CD4-positive, alpha-beta T cell (primary cell): ENCODE data around the gene MOXD1. TPM values are rescaled to one million over a fixed set of nuclear protein-coding genes. Genes with fewer than 3 reads are reported as not detected.

Experiments used
- ATAC-seq: fragments of 200-7000 bp; cut with Tn5 transposase; one replicate; pipeline ENCODE4 v1.10.0; 2022; ENCODE audit warnings: mild to moderate bottlenecking; ENCODE audit not compliant: poor library complexity
- CTCF ChIA-PET: fragments of 350-600 bp; sonication (Branson Sonifier 250); formaldehyde crosslinking; loops from one replicate; lab custom pipeline; 2021; ENCODE audit warnings: antibody characterized with exemption, inconsistent platforms; lab: Charles Lee
- POLR2A ChIA-PET: fragments of 350-600 bp; sonication (Branson Sonifier 250); formaldehyde crosslinking; loops from one replicate; lab custom pipeline; 2021; ENCODE audit warnings: antibody characterized with exemption, inconsistent platforms; lab: Charles Lee
- DNase-seq, 14 experiments: peaks; one replicate each; pipeline ENCODE4 v3.0.0-alpha.2; 2013 to 2020; ENCODE audit warnings: mixed read lengths in 2 of 14
- H3K27ac ChIP-seq, 2 donors: one replicate each; pipeline versions ENCODE4 v1.5.1 to v1.7.0; 2013; ENCODE audit warnings: low read length in 2 of 2, low read depth in 1 of 2, mild to moderate bottlenecking in 1 of 2
- H3K27me3 ChIP-seq, 2 experiments: 1 replicate in 1 of 2; 2 replicates in 1 of 2; pipeline versions ENCODE4 v1.6.1 to v1.7.0; 2013; ENCODE audit warnings: low read length in 2 of 2, control low read depth in 1 of 2, mild to moderate bottlenecking in 1 of 2, moderate library complexity in 1 of 2; ENCODE audit not compliant: insufficient read depth in 2 of 2, control insufficient read depth in 1 of 2
- H3K36me3 ChIP-seq: one replicate; pipeline ENCODE4 v1.6.1; 2013; ENCODE audit warnings: low read length, control low read depth; ENCODE audit not compliant: insufficient read depth
- H3K4me1 ChIP-seq: one replicate; pipeline ENCODE4 v1.6.1; 2013; ENCODE audit warnings: low read length, control low read depth; ENCODE audit not compliant: insufficient read depth
- H3K4me3 ChIP-seq: one replicate; pipeline ENCODE4 v1.5.1; 2013; ENCODE audit warnings: mild to moderate bottlenecking, low read length, moderate library complexity
- H3K9me3 ChIP-seq, 2 experiments: 1 replicate in 1 of 2; 2 replicates in 1 of 2; pipeline versions ENCODE4 v1.6.1 to v1.7.0; 2013; ENCODE audit warnings: low read length in 2 of 2, mild to moderate bottlenecking in 2 of 2, control low read depth in 1 of 2, moderate library complexity in 1 of 2; ENCODE audit not compliant: control insufficient read depth in 1 of 2, insufficient read depth in 1 of 2
- H3K27ac Mint-ChIP-seq: one replicate; pipeline ENCODE4 v1.8.0; 2020; ENCODE audit warnings: mixed read lengths
- H3K27me3 Mint-ChIP-seq: one replicate; pipeline ENCODE4 v1.8.0; 2021; ENCODE audit warnings: mixed read lengths
- H3K36me3 Mint-ChIP-seq: one replicate; pipeline ENCODE4 v1.8.0; 2021; ENCODE audit warnings: low read depth, mixed read lengths
- H3K4me1 Mint-ChIP-seq: one replicate; pipeline ENCODE4 v1.8.0; 2021; ENCODE audit warnings: low read depth, mixed read lengths
- H3K4me3 Mint-ChIP-seq: one replicate; pipeline ENCODE4 v1.8.0; 2020; ENCODE audit warnings: mild to moderate bottlenecking, mixed read lengths
- H3K9me3 Mint-ChIP-seq: one replicate; pipeline ENCODE4 v1.8.0; 2020; ENCODE audit warnings: mixed read lengths
- CTCF ChIP-seq: fragments of 200-600 bp; IDR thresholded peaks from one replicate; pipeline ENCODE4 v1.8.0; 2022; ENCODE audit warnings: antibody characterized with exemption, mild to moderate bottlenecking
- intact Hi-C, 2 experiments: fragments of 100-400 bp; cut with DNase I in 1 of 2; cut with micrococcal nuclease in 1 of 2; formaldehyde crosslinking; loops; one replicate each; pipeline versions ENCODE4 v1.15.1 to v1.9.0; 2023 to 2025; cut with DNase I, micrococcal nuclease
- total RNA-seq, 174 experiments: library from RNA in 2 of 174; stranded (reverse) in 2 of 174; gene quantifications; one replicate each; pipeline ENCODE4 v1.2.3 and lab custom pipeline; 2021 to 2026

Gene MOXD1
- total RNA-seq, 2 experiments from 2014 or later: not detected

- Mint-ChIP-seq H3K9me3 (no peaks in the 10 kb centered on the region), H3K4me3 (no peak overlapping the region), H3K27me3 (peaks cover 8% of the 10 kb centered on the region), H3K36me3 (no peaks in the 10 kb centered on the region), H3K27ac (no peak overlapping the region), H3K4me1 (no peaks in the 10 kb centered on the region)
- Histone ChIP-seq H3K9me3 (no peaks in the 10 kb centered on the region), H3K36me3 (no peaks in the 10 kb centered on the region), H3K27ac (no peak overlapping the region), H3K27me3 (peaks cover 0 to under 1% of the 10 kb centered on the region in 2 experiments), H3K4me3 (no peak overlapping the region), H3K4me1 (no peaks in the 10 kb centered on the region)
- DNase-seq (no peak), ATAC-seq (no peak)
- POLR2A ChIA-PET: interaction anchor here (0.6 kb wide), 1 partner anchor 40 kb away, joined by 3 read pairs; no protein-coding TSS in a partner anchor
- intact Hi-C loops: no loop called here
- no peak for TF ChIP-seq CTCF
- CTCF ChIA-PET: no interaction called here
Measured at GRCh38 chr6:132365281-132365907, 35.9 kb downstream of the MOXD1 start.

GRCh38 chr6:132364306-132365074 lies 36.8 kb downstream of the MOXD1 start:
- H3K4me3 Mint-ChIP-seq: no peak overlapping the region
- H3K4me3 ChIP-seq: no peak overlapping the region
- no peak for TF ChIP-seq CTCF
- CTCF ChIA-PET: interaction anchor here (1.1 kb wide), 1 partner anchor 85 kb away, joined by 3 read pairs; no protein-coding TSS in a partner anchor
- no peaks in the 10 kb centered on the region for H3K9me3 Mint-ChIP-seq
- H3K27me3 Mint-ChIP-seq: peaks cover 10% of the 10 kb centered on the region
- H3K4me1 ChIP-seq: no peaks in the 10 kb centered on the region
- intact Hi-C loops: no loop called here
- H3K27ac ChIP-seq: no peak overlapping the region
- no peak overlapping the region for H3K27ac Mint-ChIP-seq
- DNase-seq: no peak
- no peaks in the 10 kb centered on the region for H3K4me1 Mint-ChIP-seq
- H3K36me3 Mint-ChIP-seq: no peaks in the 10 kb centered on the region
- no peak for ATAC-seq
- no peaks in the 10 kb centered on the region for H3K36me3 ChIP-seq
- POLR2A ChIA-PET: no interaction called here
- H3K27me3 ChIP-seq: no peaks in the 10 kb centered on the region
- H3K9me3 ChIP-seq: no peaks in the 10 kb centered on the region

GRCh38 chr6:132362442-132363185 lies 38.7 kb downstream of the MOXD1 start:
- no peak overlapping the region for H3K4me3 Mint-ChIP-seq
- no peak for ATAC-seq
- H3K27ac ChIP-seq: no peak overlapping the region
- POLR2A ChIA-PET: no interaction called here
- peaks cover 5% of the 10 kb centered on the region for H3K27me3 Mint-ChIP-seq
- TF ChIP-seq CTCF: no peak
- no peak overlapping the region for H3K27ac Mint-ChIP-seq
- H3K4me1 Mint-ChIP-seq: no peaks in the 10 kb centered on the region
- H3K36me3 ChIP-seq: no peaks in the 10 kb centered on the region
- H3K9me3 Mint-ChIP-seq: no peaks in the 10 kb centered on the region
- H3K27me3 ChIP-seq: no peaks in the 10 kb centered on the region
- CTCF ChIA-PET: no interaction called here
- no peaks in the 10 kb centered on the region for H3K4me1 ChIP-seq
- intact Hi-C loops: no loop called here
- H3K36me3 Mint-ChIP-seq: no peaks in the 10 kb centered on the region
- DNase-seq: no peak
- H3K4me3 ChIP-seq: no peak overlapping the region
- H3K9me3 ChIP-seq: no peaks in the 10 kb centered on the region
